ENCODE data around the gene COLEC12.

Gene COLEC12

DNA sequence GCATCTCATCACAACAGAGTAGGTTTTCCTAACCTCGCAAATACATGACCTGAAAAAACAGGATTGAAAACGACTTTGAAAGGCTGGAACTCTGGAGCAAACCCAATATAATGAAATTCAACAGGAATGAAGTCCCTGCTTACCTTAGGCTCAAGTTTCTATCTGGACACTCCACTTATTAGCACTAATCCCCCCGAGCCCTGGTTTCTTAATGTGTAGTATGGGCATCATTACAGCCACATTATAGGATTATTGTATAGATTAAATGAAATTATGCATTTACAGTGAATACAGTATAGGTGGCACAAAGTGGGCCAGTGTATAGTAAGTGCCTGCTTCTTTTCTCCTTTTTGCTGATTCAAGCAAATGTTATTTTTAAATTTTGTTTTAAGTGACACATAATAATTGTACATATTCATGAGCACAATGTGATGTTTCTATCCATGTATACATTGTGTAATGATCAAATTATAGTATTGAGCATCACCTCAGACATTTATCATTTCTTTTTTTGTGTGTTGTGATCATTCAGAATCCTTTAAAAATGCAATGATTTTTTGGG is 118.0 kb downstream of the COLEC12 start:
- no peak for DNase-seq

DNA sequence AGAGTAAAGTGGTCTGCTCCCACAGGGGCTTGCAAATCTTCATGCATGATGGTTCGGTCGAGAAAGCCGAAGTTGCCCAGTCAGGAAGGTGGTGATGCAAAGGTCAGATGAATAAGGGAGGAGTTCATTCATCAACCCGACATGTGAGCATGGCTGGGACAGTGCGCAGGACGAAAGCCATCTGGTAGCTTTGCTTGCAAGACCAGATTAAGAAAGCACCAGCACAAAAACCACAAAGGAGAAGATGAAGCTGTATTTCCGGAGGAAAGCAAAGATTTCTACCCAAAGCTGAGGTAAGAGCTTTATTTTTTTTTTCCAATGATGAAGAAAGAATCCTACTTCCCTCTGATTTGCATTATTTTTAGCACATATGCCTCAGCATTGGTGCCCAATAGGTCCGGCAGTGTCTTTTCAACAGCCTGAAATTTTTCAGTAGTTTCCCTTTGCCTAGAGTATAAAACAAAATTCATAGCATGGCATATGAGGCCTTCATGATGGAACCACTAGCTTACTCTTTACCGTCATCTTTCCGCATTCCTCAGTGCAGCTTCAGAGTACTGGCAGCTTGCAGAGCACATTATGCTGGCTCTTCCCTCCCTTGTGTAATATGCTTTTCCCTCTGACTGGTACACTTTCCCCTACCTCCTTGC is 120.7 kb downstream of the COLEC12 start:
- DNase-seq, result no peak

DNA sequence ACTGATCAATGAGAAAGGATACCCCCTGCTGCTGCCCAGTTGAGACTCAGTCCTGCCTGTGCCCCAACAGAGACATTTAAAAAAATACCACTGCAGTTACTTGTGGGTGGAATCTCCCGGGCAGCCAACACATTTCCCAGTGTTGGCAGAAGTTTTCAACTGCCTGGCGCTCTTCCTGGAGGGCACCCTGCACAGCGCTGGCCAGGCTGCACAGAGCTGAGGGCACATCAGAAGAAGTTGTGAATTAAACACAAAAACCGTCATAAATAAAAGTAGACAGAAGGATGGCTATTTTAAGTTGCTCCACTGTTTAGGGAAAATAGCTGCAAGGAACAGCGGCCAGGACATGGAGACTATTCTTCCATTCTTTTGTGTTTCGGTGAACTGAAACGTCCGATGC is 122.4 kb downstream of the COLEC12 start:
- no peak for DNase-seq

DNA sequence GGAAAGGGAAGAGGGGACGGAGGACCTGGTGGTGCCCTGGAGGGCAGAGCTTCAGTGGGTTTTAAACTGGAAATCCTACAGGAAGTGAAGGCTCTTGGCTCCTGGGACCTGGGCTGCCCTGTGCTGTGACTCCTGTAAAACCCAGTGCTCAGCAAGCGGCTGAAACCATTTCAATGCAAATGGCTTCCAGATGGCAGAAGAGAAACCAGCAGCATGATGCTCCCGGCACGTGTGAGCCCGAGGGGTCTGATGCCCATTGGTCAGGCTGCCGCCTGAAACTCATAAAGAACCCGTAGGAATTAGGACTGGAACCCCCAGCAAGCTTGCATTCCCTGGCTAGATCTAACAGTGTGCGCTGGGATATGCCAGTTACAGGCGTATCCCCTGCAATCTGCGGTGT is 123.4 kb downstream of the COLEC12 start:
- no peak for DNase-seq

DNA sequence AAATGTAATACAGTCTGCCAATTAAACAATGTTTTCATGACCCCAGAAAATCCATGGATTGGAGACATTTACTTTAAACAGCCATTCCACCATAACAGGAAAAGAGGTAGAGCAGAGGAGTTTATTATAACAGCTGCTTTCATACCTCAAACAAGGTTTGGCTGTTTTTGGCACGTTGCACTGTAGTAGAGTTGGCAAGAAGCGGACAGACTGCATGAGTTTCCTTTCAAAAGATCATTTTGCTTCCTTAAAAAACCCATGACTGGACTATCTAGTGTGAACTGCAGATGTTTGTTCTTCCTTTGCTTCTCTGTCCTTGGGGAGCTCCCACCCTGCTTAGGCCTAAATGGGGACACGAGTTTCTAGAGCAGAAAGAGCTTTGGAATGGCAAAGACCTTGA is 124.2 kb downstream of the COLEC12 start:
- DNase-seq, result no peak

DNA sequence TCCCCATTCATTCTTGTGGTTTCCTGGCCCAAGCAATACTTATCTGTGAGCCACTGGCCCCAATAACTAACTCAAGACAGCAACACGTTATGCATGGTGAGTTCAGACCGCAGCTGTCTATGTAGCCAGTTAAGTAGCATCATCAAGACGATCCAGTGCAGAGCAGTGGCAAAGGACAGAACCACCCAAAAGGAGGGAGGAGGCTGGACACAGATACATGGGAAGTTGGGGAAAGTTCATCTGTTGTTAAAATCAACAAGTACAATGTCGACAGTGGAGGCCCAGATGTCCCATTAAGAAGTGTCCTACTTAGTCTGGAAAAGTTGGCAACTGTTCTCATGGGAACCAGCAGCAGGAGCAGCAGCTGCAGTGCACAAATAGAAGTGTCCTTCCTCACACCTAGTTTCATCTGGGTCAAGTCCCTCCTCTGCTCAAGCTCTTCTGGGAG is 125.8 kb downstream of the COLEC12 start:
- no peak for DNase-seq

DNA sequence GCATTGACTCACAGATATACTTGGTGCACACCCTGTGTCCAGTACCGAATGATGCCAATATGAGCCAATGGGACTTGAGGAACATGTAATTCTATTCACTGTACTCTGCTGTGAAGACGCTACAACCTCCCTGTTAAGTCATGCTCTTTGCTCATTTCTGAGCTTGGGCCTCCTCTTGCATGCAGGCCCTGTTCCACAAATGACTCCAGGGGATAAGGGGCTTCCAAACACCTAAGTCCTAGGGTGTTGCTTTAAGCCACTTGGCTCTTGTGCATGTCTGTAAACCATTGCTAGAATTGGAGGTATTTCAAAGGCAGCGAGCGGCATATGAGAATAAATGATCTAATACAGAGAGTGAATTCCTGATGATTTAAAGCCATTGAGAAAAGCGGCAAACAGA is 126.7 kb downstream of the COLEC12 start:
- DNase-seq, result no peak

DNA sequence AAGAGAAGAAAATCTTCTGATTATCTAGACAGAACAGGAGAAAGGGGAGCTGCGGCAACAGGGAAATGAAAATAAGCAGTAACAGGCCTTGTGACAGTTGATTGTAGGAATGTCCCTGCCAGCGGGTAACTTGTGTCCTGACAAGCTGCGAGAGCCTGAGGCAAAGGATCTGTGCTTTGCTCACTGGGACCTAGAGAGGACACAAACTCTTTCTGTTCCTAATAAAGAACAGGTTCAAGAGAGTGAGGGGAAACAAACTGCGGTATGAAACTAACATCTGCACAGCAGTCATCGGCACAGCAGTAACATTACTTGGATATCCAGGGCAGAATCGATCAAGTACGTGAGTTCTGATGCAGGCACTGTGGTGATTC is 128.9 kb downstream of the COLEC12 start:
- DNase-seq, result no peak

DNA sequence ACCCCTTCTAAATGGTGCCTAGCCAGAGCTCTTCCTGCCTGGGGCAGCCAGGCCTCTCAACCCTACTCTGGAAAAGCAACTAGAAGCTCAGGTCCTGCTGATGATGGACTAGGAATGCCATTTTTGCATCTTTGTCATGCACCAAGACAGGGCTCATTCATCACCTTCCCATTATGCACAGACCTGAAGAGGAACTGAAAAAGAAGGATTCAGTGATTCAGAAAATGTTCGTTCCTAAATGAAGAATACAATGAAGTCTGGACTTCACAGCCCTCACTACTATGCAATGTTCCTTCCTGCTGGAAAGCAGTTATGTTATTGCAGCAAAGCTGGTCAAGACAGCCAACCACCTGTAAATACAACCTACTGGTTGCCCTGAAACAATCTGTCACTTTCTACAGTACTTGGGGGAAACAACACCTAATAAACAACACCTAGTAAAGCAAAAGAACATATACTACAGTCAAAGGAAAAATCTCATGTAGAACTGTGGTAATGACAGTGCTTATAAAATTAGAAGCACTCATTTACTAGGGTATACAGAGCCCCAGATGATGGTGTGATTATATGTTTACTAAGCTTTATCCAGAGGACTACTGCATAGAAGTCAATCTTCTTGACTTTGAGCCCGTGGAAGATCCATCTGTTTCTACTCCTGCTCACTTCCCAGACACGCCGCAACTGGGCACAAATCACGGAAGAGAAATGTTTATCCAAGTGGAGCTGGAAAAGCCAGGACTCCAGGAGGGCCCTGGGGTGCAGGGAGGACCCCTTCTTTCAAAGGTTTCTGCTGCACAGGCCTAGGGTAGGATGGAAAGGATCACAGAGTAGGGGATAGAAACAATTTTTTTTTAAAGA is 129.5 kb downstream of the COLEC12 start:
- no peak for DNase-seq

DNA sequence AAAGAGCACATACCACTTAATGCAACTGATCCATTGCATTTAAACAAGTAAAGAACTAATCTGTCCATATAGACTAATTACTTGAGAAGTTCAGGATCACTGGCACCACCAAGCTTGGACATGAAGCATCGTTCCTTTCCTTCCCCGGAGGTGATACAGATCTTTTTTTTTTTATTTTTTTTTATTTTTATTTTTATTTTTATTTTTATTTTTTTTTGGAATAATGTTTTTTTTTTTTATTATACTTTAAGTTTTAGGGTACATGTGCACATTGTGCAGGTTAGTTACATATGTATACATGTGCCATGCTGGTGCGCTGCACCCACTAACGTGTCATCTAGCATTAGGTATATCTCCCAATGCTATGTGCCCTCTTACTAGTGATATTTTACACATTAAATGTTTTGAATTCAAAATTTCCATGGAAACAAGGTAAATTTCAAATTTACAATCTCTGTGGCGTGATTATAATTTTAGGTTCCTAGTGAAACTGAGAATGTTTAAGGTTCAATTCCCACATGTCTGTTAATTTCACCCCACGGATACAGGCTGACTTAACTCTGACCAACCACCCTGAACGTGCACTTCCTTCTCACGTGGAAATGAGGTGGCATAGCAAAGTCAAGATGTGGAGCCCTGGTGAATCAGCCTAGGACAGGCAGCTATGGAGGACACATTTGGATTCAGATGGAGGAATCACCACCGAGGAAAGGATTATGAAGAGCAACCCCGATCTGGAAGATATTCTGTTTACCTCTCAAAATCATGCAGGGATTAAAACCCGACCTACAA is 131.1 kb downstream of the COLEC12 start:
- no peak for DNase-seq

DNA sequence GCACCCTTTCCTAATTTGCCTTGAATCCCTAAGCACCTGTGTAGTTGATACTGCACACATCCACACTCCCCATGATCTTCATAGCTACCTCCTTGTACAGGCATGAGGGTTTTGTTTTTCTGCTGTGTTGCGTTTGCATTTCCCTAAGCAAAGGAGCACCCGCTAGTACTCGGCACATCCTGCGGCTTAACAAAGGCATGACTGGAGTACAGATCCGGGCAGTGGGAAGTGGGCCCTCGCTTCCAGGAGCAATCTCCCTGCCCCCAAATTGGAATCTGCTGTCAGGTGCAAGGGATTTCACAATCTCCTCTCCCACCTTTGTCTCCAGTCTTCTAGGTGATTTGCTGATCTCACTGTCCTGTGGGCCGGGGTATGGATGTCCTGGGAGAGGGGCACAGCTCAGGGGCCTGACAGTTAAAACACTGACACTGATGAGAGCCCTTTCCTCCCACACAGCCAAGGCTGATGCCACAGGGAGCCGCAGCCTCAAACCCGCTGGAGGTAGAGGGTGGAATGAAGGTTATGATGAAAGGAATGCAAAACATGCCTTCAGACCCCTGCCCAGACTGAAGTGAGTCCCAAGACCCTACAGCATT is 133.9 kb downstream of the COLEC12 start:
- no peak for DNase-seq

DNA sequence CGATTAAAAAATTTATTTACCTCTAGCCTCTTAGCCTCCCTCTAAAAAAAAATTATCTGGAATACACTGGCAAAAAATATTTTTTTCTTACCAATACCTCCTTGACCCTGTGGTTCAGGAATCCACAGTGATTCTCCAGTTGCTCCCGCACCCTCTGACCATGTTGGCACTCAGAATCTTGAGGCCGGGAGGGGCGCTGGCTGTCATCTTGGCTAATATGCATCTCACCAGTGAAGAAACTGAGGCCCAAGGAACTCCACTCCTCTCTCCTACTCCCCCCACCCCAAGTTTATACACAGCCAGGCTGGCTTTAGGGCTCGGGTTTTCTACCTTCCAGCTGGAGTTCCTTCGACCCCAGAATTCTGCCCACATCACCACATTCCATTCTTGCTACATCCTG is 134.8 kb downstream of the COLEC12 start:
- no peak for DNase-seq

DNA sequence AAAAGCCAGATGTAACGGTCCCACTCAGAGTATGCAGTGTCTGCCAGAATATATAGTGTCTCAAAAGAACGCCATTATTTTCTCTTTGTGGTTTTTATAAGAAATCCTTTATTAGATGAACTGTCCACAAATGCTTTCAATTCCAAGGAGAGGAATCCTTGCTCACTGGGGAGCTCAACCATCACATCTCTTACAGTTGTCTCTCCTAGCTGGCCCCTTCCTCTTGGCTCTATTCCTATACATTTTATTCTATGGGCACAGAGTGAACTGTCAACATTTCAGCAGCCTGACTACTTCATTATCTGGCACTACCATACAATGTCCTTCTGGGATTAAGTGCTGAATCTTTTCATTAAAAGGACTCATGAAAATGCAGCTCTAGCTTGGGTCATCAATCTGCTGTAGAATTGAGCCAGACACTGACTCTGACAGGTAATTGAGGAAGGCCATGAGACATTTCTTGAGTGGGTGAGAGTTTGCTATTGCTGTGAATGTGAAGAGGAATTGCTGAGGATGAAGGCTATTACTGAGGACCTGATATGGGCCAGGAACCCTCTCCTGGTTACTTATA is 136.2 kb downstream of the COLEC12 start:
- DNase-seq, result no peak

DNA sequence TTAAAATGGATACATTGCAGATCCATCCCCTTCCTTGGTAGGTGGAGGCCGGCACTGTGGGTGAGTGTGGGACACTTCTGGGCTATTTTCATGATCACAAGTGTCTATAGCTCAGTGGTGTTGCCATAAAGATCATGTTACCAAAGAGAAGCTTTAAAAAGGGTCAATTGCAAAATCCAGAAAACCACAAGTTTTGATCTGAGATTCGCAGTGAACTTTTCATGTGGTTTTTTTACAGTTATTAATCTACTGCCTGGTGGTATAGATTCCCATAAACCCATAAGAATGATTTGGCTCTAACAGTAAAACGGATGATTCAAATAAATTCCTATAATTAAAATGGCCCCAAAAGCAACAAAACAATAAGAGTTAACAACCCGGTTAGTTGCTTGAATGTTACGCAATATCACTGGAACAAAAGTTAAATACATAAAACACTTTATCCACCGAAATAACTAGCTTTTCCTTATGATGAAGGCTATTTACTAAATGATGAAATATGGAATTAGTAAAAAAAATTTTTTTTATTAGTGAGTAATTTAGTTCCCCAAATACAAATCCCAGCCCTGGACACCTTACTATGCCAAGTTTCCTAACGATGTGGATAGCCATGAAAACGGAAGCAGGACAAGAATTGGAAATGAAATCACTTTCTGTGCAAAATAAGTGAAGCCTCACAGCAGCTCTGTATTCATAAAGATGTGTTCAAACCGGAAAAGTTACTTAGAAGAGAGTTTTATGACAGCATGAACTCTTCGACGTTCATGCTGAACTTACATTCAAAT is 137.0 kb downstream of the COLEC12 start:
- no peak for DNase-seq

DNA sequence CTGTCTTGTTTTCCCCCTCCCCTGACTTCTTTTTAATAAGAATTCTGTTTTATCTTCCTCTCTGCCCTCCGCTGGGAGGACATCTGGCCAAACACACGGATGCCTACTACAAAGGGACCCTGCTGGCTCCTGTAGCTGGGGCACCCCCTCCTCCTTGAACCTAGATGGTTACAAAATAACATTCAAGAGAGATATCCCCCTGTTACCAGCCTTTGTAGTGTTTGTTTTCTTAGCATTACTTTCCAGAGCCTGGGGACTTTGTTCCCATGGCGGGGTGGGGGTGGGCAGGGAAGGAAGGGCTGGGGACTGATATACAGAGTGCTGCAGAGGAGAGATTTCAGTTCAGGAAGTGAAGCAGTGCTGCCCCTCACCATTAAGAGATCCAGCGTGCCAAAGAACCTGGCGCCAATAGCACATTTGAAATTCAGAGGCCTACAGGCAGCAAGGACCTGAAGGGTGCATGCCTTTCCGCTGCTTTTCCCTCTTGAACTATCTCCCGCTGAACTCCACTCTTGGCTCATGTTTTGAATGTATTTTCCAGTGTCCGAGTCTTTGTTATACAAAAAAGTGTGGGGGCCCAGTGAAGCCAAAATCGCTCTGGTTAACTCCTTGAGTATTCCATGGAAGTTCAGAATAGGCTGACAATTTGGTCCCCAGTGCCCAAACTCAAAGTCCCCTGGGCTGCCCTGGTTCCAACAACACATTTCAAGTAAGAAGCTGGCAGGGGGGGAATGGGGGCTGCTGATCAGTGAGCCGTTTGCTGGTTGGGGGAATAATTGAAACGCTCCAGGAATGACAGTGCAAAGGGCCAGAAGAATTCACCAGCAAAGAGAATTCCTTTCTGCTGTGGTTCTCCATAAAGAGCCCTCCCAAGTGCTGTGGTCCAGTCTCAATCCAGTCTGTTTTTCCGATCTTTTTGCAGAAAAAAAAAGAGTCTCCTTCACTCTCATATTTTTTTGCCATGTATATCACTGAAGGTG is 137.9 kb downstream of the COLEC12 start:
- no peak for DNase-seq

DNA sequence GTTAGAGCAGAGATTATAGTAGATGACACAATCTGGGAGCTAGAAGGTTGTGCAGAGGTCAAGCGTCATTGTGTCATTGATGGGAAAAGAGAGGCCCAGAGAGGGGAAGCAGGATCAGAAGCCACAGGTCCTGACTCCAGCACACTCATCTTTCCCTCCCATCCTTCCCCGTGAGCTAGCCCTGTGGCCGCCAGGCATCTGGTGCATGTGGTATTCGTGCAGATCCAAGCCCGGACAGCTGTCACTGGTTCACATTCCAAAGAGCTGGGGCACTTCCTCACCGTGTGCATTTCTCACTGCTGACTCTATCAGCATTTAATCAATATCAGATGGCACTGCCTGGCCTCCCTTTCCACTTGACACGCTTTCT is 138.6 kb downstream of the COLEC12 start:
- no peak for DNase-seq

DNA sequence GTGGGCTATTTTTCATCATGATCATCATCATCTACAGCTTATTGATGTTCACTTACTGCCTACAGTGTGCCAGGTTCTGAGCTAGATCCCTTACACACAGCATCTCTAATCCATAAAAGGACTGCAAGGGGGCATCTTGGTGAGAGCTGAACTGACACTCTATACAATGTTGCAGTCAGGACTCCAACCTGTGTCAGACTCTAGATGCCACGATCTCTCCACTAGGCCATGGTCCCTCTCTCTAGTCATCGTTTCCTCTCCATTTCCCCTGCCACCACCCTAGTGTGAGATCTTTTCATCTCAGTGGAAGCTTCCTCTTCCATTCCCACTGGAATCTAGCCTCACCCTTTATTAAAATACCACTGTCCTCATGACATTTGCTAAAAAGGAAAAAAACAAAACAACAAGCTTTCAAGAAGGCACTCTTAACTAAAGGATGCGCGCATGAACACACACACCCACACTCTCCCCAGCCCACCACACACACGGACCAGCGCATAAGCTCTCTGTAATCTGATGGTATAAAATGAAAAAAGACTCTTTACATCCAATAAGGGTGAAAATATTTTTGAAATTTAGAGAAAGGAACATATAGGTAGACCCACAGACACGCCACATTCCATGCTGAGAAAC is 139.3 kb downstream of the COLEC12 start:
- DNase-seq, result no peak

DNA sequence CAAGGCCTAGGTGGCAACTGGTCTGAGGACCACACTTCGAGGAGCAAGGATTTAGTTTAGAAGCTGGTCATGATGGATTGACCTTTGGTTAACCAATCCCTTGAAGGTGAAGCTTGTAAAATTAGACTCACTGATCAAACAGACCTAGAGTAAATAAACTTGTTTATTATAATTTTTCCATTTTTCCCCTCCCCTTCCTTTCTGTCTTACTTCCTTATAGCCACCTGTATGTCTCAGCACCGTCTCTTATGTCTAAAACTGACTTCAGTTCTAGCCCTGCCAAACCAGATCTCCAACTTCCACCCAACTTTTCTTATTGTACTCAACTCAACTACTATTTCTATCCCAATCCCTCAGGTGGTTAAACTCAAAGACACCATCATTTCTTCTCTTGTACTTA is 139.8 kb downstream of the COLEC12 start:
- no peak for DNase-seq

DNA sequence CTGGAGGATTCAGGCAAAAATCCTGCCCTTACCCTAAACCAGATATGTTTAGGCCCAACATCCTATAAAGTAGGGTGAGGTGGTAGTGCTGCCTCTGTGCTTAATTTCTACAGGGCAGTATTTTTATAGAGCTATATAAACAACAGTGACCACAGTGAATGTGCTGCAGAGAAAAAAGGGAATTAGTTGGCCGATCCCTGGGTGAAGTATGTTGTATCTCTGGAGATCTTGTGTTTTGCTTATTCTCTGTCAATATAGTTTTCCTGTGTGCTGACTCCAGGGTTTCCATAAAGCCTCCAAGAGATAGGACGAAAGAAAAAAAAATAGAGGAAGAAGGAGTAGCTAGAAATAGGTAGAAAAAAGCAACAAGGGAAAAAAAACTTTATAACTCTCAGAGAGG is 143.7 kb downstream of the COLEC12 start:
- DNase-seq, result no peak

DNA sequence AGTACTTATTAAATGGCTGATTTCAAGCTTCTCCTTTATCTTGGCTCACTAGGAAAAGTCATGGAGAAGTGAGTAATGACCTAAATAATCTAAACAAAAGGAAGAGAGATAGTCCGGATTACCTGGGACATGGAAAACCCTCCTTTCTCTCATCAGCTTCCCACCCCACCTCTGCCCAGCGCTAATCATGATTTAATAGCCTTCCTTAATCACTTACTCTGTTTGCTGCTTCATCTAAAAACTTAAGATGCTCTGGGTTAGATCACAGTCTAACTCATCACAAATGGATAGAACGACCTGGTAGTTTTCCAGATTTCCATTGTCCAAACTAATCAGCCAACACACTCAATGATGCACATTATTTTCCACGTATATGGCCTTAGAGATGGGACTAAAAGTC is 144.8 kb downstream of the COLEC12 start:
- no peak for DNase-seq

Measured in CD4-positive, alpha-beta T cell treated with Interleukin-17A for 4 hours (primary cell).